B cell (primary cell): Measurements from ENCODE around the gene ARSD. TPM values are rescaled to one million over a fixed set of nuclear protein-coding genes. Genes with fewer than 3 reads are reported as not detected.

Source experiments
- ATAC-seq: fragments of 200-7000 bp; cut with Tn5 transposase; one replicate; pipeline ENCODE4 v1.10.0; 2021; ENCODE audit warnings: low read depth, mild to moderate bottlenecking, moderate number of reproducible peaks, moderate library complexity
- CTCF ChIA-PET: fragments of 350-600 bp; sonication (Branson Sonifier 250); formaldehyde crosslinking; loops from one replicate; lab custom pipeline; 2021; ENCODE audit warnings: antibody characterized with exemption, inconsistent platforms; lab: Charles Lee
- POLR2A ChIA-PET: fragments of 350-600 bp; sonication (Branson Sonifier 250); formaldehyde crosslinking; loops from one replicate; lab custom pipeline; 2021; ENCODE audit warnings: antibody characterized with exemption; lab: Charles Lee
- DNase-seq: peaks from one replicate; pipeline ENCODE4 v3.0.0; 2013
- H2AFZ ChIP-seq: 2 replicates; pipeline ENCODE4 v1.6.1; 2012; ENCODE audit warnings: mild to moderate bottlenecking, low read depth, low read length; ENCODE audit not compliant: insufficient read depth, poor library complexity, severe bottlenecking
- H3K27ac ChIP-seq, 2 donors: 1 replicate in 1 of 2; 2 replicates in 1 of 2; pipeline ENCODE4 v1.5.1; 2012 to 2013; ENCODE audit warnings: low read length in 2 of 2, mild to moderate bottlenecking in 2 of 2, moderate library complexity in 1 of 2
- H3K27me3 ChIP-seq, 4 experiments: fragments of 200-600 bp in 1 of 4; sonication (generic) in 1 of 4; replicated peaks in 1 of 4; 1 replicate in 2 of 4; 2 replicates in 2 of 4; pipeline versions ENCODE4 v1.6.1 to v1.7.0; 2013 to 2016; ENCODE audit warnings: low read length in 3 of 4, mild to moderate bottlenecking in 2 of 4, mixed read lengths in 1 of 4, moderate library complexity in 1 of 4; ENCODE audit not compliant: insufficient read depth in 4 of 4, control insufficient read depth in 3 of 4; ENCODE audit errors: control extremely low read depth in 1 of 4
- H3K36me3 ChIP-seq, 2 experiments: replicated peaks in 1 of 2; 1 replicate in 1 of 2; 2 replicates in 1 of 2; pipeline versions ENCODE4 v1.6.1 to v1.7.1; 2013; ENCODE audit warnings: low read length in 1 of 2; ENCODE audit not compliant: insufficient read depth in 2 of 2, control insufficient read depth in 1 of 2; ENCODE audit errors: control extremely low read depth in 1 of 2, extremely low read depth in 1 of 2
- H3K4me1 ChIP-seq, 2 donors: fragments of 200-600 bp in 1 of 2; sonication (generic) in 1 of 2; 1 replicate in 1 of 2; 2 replicates in 1 of 2; pipeline versions ENCODE4 v1.5.1 to v1.6.1; 2013 to 2017; ENCODE audit warnings: low read length in 2 of 2; ENCODE audit not compliant: control insufficient read depth in 2 of 2, insufficient read depth in 2 of 2
- H3K4me2 ChIP-seq: replicated peaks from 2 replicates; pipeline ENCODE3; 2012; ENCODE audit warnings: mild to moderate bottlenecking, low read depth, low read length; ENCODE audit not compliant: poor library complexity, severe bottlenecking
- H3K4me3 ChIP-seq, 5 experiments: fragments of 200-600 bp in 1 of 5; sonication (generic) in 1 of 5; 1 replicate in 3 of 5; 2 replicates in 2 of 5; pipeline versions ENCODE4 v1.5.1 to v1.7.0; 2011 to 2016; ENCODE audit warnings: low read length in 4 of 5, mild to moderate bottlenecking in 4 of 5, low read depth in 2 of 5, control low read depth in 1 of 5, moderate library complexity in 1 of 5; ENCODE audit not compliant: insufficient read depth in 1 of 5; ENCODE audit errors: control extremely low read depth in 1 of 5, extremely low read depth in 1 of 5
- H3K79me2 ChIP-seq: fragments of 200-600 bp; sonication (generic); one replicate; pipeline ENCODE4 v1.6.0; 2016; ENCODE audit warnings: low read length; ENCODE audit not compliant: control insufficient read depth, insufficient read depth
- H3K9ac ChIP-seq: fragments of 200-600 bp; sonication (generic); 2 replicates; pipeline ENCODE4 v1.6.1; 2017; ENCODE audit warnings: mild to moderate bottlenecking, low read length, moderate library complexity
- H3K9me3 ChIP-seq, 3 donors: one replicate each; pipeline versions ENCODE4 v1.6.1 to v1.7.1; 2013; ENCODE audit warnings: low read length in 2 of 3; ENCODE audit not compliant: control insufficient read depth in 2 of 3, insufficient read depth in 1 of 3; ENCODE audit errors: control extremely low read depth in 1 of 3
- H4K20me1 ChIP-seq: 2 replicates; pipeline ENCODE4 v1.6.0; 2012; ENCODE audit warnings: mild to moderate bottlenecking, low read length; ENCODE audit not compliant: insufficient read depth, control insufficient read depth, poor library complexity, severe bottlenecking
- H3K27ac Mint-ChIP-seq: one replicate; pipeline ENCODE4 v1.8.0; 2021; ENCODE audit warnings: mixed read lengths
- H3K27me3 Mint-ChIP-seq: one replicate; pipeline ENCODE4 v1.8.0; 2021; ENCODE audit warnings: mixed read lengths
- H3K4me1 Mint-ChIP-seq: one replicate; pipeline ENCODE4 v1.8.0; 2021; ENCODE audit warnings: mixed read lengths
- H3K4me3 Mint-ChIP-seq: one replicate; pipeline ENCODE4 v1.8.0; 2021; ENCODE audit warnings: mixed read lengths
- H3K9me3 Mint-ChIP-seq: one replicate; pipeline ENCODE4 v1.8.0; 2022; ENCODE audit warnings: mixed read lengths; ENCODE audit not compliant: insufficient read depth
- CTCF ChIP-seq: fragments of 200-600 bp; IDR thresholded peaks from one replicate; pipeline ENCODE4 v1.8.0; 2022; ENCODE audit warnings: antibody characterized with exemption, mild to moderate bottlenecking
- EZH2 ChIP-seq: IDR thresholded peaks from 2 replicates; pipeline ENCODE4 v1.6.1; 2012; ENCODE audit warnings: borderline replicate concordance, low read depth, mild to moderate bottlenecking, moderate library complexity, low read length; ENCODE audit not compliant: insufficient read depth, poor library complexity, severe bottlenecking
- WGBS: methylation state at CpG from one replicate; pipeline ENCODE4 v1.1.5; 2013; ENCODE audit warnings: missing lambda C conversion rate; ENCODE audit not compliant: insufficient coverage; 5-methylcytosine and 5-hydroxymethylcytosine counted together
- intact Hi-C: fragments of 100-400 bp; cut with micrococcal nuclease; formaldehyde crosslinking; loops from one replicate; pipeline ENCODE4 v1.10.0; 2022
- polyA plus RNA-seq: library from polyadenylated mRNA; depleted of rRNA; stranded (reverse); fragments of >200 nt; gene quantifications from 2 replicates; pipeline ENCODE4 v1.2.3, GENCODE V29; 2012
- total RNA-seq, 2 donors: library from RNA; stranded (reverse); fragments of 120-200 nt in 1 of 2; gene quantifications; 1 replicate in 1 of 2; 2 replicates in 1 of 2; pipeline versions ENCODE4 v1.2.3 to v1.2.4, GENCODE V29; 2013 to 2022

ARSD gene
- total and polyA plus RNA-seq, 2 donors (not counting 1 experiment from before 2014, with no cell fraction given), result 2.7 to 13.3 TPM

- DNase-seq, result no peak
- Histone ChIP-seq H3K79me2 (no peaks in the 10 kb centered on the region), H2AFZ (no peak overlapping the region), H3K4me2 (no peak overlapping the region), H3K27ac (no peak overlapping the region), H3K9me3 (peaks cover 0 to 7% (median 0%) of the 10 kb centered on the region in 3 donors), H3K4me1 (no peaks in the 10 kb centered on the region), H4K20me1 (no peaks in the 10 kb centered on the region), H3K4me3 (no peak overlapping the region), H3K27me3 (no peaks in the 10 kb centered on the region), H3K9ac (no peak overlapping the region), H3K36me3 (no peaks in the 10 kb centered on the region)
- TF ChIP-seq CTCF, result no peak
- no peak for TF ChIP-seq EZH2
- intact Hi-C loops, result no loop called here
- H3K27ac Mint-ChIP-seq, result no peak overlapping the region
- ChIA-PET CTCF (no interaction called here), POLR2A (no interaction called here)
- H3K4me1 Mint-ChIP-seq, result peaks cover 4% of the 10 kb centered on the region
- H3K4me3 Mint-ChIP-seq, result no peak overlapping the region
- 57% methylated on average over 9 of the region's 19 CpGs for WGBS
- H3K27me3 Mint-ChIP-seq, result no peaks in the 10 kb centered on the region
- no peak for ATAC-seq
- H3K9me3 Mint-ChIP-seq, result no peaks in the 10 kb centered on the region
These were observed 4.2 kb upstream of the ARSD start for GRCh38 chrX:2933125-2933900.

- Histone ChIP-seq H3K79me2 (no peaks in the 10 kb centered on the region), H3K9ac (no peak overlapping the region), H3K27ac (no peak overlapping the region), H3K4me3 (no peak overlapping the region), H2AFZ (no peak overlapping the region), H3K4me2 (no peak overlapping the region), H3K4me1 (no peaks in the 10 kb centered on the region), H4K20me1 (no peaks in the 10 kb centered on the region), H3K27me3 (no peaks in the 10 kb centered on the region), H3K36me3 (no peaks in the 10 kb centered on the region), H3K9me3 (peaks cover 0 to 7% (median 0%) of the 10 kb centered on the region in 3 donors)
- ChIA-PET POLR2A (no interaction called here), CTCF (no interaction called here)
- Mint-ChIP-seq H3K9me3 (no peaks in the 10 kb centered on the region), H3K4me1 (peaks cover 4% of the 10 kb centered on the region), H3K27ac (no peak overlapping the region), H3K27me3 (no peaks in the 10 kb centered on the region), H3K4me3 (no peak overlapping the region)
- 100% methylated on average over 3 of the region's 4 CpGs for WGBS
- intact Hi-C loops, result no loop called here
- DNase-seq (no peak), ATAC-seq (no peak)
- TF ChIP-seq EZH2 (no peak), CTCF (no peak)
These were observed 2.5 kb upstream of the ARSD start for GRCh38 chrX:2931612-2932011.
